ENCODE data around the gene DMXL1.

DNA sequence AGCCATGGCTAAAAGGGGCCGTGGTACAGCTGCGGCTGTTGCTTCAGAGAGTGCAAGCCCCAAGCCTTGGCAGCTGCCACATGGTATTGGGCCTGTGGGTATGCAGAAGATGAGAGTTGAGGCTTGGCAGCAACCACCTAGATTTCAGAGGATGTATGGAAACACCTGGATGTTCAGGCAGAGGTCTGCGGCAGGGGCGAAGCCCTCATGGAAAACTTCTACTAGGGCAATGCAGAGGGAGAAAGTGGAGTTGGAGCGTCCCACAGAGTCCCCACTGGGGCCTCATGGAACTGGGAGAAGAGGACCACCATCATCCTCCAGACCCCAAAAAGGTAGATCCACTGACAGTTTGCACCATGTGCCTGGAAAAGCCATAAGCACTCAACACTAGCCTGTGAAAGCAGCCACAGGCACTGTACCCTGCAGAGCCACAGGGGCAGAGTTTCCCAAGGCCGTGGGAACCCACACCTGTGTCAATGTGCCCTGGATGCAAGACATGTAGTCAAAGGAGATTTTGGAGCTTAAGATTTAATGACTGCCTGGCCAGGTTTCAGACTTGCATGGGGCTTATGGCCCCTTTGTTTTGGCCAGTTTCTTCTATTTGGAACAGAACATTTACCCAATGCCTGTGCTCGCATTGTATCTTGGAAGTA is 65.9 kb downstream of the DMXL1 start:
- TF ChIP-seq, protein P1, sequence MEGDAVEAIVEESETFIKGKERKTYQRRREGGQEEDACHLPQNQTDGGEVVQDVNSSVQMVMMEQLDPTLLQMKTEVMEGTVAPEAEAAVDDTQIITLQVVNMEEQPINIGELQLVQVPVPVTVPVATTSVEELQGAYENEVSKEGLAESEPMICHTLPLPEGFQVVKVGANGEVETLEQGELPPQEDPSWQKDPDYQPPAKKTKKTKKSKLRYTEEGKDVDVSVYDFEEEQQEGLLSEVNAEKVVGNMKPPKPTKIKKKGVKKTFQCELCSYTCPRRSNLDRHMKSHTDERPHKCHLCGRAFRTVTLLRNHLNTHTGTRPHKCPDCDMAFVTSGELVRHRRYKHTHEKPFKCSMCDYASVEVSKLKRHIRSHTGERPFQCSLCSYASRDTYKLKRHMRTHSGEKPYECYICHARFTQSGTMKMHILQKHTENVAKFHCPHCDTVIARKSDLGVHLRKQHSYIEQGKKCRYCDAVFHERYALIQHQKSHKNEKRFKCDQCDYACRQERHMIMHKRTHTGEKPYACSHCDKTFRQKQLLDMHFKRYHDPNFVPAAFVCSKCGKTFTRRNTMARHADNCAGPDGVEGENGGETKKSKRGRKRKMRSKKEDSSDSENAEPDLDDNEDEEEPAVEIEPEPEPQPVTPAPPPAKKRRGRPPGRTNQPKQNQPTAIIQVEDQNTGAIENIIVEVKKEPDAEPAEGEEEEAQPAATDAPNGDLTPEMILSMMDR (IDR thresholded peaks at IDR 0.05; ENCODE audit: low read length) = no peak
- TF ChIP-seq EZH2 (optimal IDR thresholded peaks at IDR 0.05; ENCODE audit: low read depth, low read length) (no peak), EZH2phosphoT487 (IDR thresholded peaks at IDR 0.05; ENCODE audit: low read length) (no peak)
